Left ventricle myocardium inferior (tissue), 1 donor: Measurements from ENCODE around the gene MSH4. TPM values are rescaled to one million over a fixed set of nuclear protein-coding genes. Genes with fewer than 3 reads are reported as not detected.
"Not testable (repeated sequence)": the region's sequence is repeated elsewhere in the genome, so short reads cannot be mapped to it uniquely, and the experiment has no call there.

ENCODE experiments used
- DNase-seq: peaks from one replicate; pipeline ENCODE4 v3.0.0-alpha.2; 2020
- H3K27ac ChIP-seq: fragments of 200-600 bp; replicated peaks from 2 replicates; pipeline ENCODE4 v1.8.0; 2021
- H3K27me3 ChIP-seq: fragments of 200-600 bp; 2 replicates; pipeline ENCODE4 v1.8.0; 2021; ENCODE audit warnings: low read depth
- H3K36me3 ChIP-seq: fragments of 200-600 bp; 2 replicates; pipeline ENCODE4 v1.8.0; 2021
- H3K4me1 ChIP-seq: fragments of 200-600 bp; 2 replicates; pipeline ENCODE4 v1.8.0; 2021
- H3K4me3 ChIP-seq: fragments of 200-600 bp; 2 replicates; pipeline ENCODE4 v1.8.0; 2021; ENCODE audit warnings: mild to moderate bottlenecking, moderate library complexity
- H3K9me3 ChIP-seq: fragments of 200-600 bp; replicated peaks from 2 replicates; pipeline ENCODE4 v1.8.0; 2021
- CTCF ChIP-seq: fragments of 200-600 bp; IDR thresholded peaks from 2 replicates; pipeline ENCODE4 v1.8.0; 2021; ENCODE audit warnings: antibody characterized with exemption, mild to moderate bottlenecking, borderline replicate concordance
- intact Hi-C: fragments of 100-400 bp; cut with micrococcal nuclease; formaldehyde crosslinking; loops from one replicate; pipeline ENCODE4 v1.11.0; 2022
- total RNA-seq: library from RNA; stranded (reverse); fragmentation: NEBNext Ultra II Directional; extraction: Animal tissue kit (Norgen Biotek cat#: 25700); gene quantifications from one replicate; pipeline ENCODE4 v1.2.1, GENCODE V29; 2021
- donor health status: DM: no; HTN: yes; CAD: no; lungs with severe emphysema.

The MSH4 gene
- total RNA-seq, 1 donor from 2014 or later: 0.25 TPM

- Histone ChIP-seq H3K27me3 (no peaks in the 10 kb centered on the region), H3K9me3 (no peaks in the 10 kb centered on the region), H3K36me3 (peaks cover 4% of the 10 kb centered on the region), H3K27ac (no peak overlapping the region), H3K4me1 (no peaks in the 10 kb centered on the region), H3K4me3 (no peak overlapping the region)
- DNase-seq: no peak
- TF ChIP-seq CTCF: no peak
- intact Hi-C loops: no loop called here
Observed at GRCh38 chr1:75808921-75809320, 12.2 kb downstream of the MSH4 start.

GRCh38 chr1:75810113-75810512, 13.4 kb downstream of the MSH4 start:
- intact Hi-C loops, H3K9me3 ChIP-seq: not testable (repeated sequence)

GRCh38 chr1:75811211-75811981, 14.7 kb downstream of the MSH4 start:
- Histone ChIP-seq H3K4me3 (no peak overlapping the region), H3K27me3 (no peaks in the 10 kb centered on the region), H3K9me3 (no peaks in the 10 kb centered on the region), H3K4me1 (no peaks in the 10 kb centered on the region), H3K36me3 (peaks cover 11% of the 10 kb centered on the region), H3K27ac (no peak overlapping the region)
- no peak for DNase-seq
- no peak for TF ChIP-seq CTCF
- intact Hi-C loops: no loop called here

More at GRCh38 chr1:75810113-75810512, 13.4 kb downstream of the MSH4 start:
- H3K27me3 ChIP-seq, H3K4me1 ChIP-seq, H3K27ac ChIP-seq, H3K4me3 ChIP-seq, DNase-seq, H3K36me3 ChIP-seq: not testable (repeated sequence)

GRCh38 chr1:75812065-75812464, 15.4 kb downstream of the MSH4 start:
- Histone ChIP-seq H3K27me3 (no peaks in the 10 kb centered on the region), H3K9me3 (no peaks in the 10 kb centered on the region), H3K36me3 (peaks cover 17% of the 10 kb centered on the region), H3K27ac (no peak overlapping the region), H3K4me3 (no peak overlapping the region), H3K4me1 (no peaks in the 10 kb centered on the region)
- intact Hi-C loops: no loop called here
- no peak for DNase-seq
- TF ChIP-seq CTCF: no peak

GRCh38 chr1:75823596-75823995, 26.9 kb downstream of the MSH4 start:
- intact Hi-C loops, H3K27ac ChIP-seq, H3K4me3 ChIP-seq, H3K4me1 ChIP-seq, H3K27me3 ChIP-seq, DNase-seq: not testable (repeated sequence)
- Histone ChIP-seq H3K36me3 (peaks cover 33% of the 10 kb centered on the region), H3K9me3 (peaks cover 25% of the 10 kb centered on the region)

- no peaks in the 10 kb centered on the region for H3K27me3 ChIP-seq
- H3K4me1 ChIP-seq: no peaks in the 10 kb centered on the region
- no peak for TF ChIP-seq CTCF
- no peaks in the 10 kb centered on the region for H3K36me3 ChIP-seq
- H3K27ac ChIP-seq: no peak overlapping the region
- intact Hi-C loops: no loop called here
- H3K4me3 ChIP-seq: no peak overlapping the region
- DNase-seq: no peak
- H3K9me3 ChIP-seq: peaks cover 38% of the 10 kb centered on the region
Observed at GRCh38 chr1:75836528-75837100, 39.9 kb downstream of the MSH4 start.
